Measurements from ENCODE around the gene ARHGAP26.

ARHGAP26 gene

GRCh38 chr5:143228597-143229293, 458.6 kb downstream of the ARHGAP26 start:
- H3K4me3 ChIP-seq (replicated peaks; ENCODE audit: low read depth, low read length) = no peak overlapping the region
- no peak for DNase-seq (ENCODE audit: low read depth)
- TF ChIP-seq, protein P1, sequence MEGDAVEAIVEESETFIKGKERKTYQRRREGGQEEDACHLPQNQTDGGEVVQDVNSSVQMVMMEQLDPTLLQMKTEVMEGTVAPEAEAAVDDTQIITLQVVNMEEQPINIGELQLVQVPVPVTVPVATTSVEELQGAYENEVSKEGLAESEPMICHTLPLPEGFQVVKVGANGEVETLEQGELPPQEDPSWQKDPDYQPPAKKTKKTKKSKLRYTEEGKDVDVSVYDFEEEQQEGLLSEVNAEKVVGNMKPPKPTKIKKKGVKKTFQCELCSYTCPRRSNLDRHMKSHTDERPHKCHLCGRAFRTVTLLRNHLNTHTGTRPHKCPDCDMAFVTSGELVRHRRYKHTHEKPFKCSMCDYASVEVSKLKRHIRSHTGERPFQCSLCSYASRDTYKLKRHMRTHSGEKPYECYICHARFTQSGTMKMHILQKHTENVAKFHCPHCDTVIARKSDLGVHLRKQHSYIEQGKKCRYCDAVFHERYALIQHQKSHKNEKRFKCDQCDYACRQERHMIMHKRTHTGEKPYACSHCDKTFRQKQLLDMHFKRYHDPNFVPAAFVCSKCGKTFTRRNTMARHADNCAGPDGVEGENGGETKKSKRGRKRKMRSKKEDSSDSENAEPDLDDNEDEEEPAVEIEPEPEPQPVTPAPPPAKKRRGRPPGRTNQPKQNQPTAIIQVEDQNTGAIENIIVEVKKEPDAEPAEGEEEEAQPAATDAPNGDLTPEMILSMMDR (IDR thresholded peaks at IDR 0.05; ENCODE audit: low read length, missing control alignments) = no peak

DNA sequence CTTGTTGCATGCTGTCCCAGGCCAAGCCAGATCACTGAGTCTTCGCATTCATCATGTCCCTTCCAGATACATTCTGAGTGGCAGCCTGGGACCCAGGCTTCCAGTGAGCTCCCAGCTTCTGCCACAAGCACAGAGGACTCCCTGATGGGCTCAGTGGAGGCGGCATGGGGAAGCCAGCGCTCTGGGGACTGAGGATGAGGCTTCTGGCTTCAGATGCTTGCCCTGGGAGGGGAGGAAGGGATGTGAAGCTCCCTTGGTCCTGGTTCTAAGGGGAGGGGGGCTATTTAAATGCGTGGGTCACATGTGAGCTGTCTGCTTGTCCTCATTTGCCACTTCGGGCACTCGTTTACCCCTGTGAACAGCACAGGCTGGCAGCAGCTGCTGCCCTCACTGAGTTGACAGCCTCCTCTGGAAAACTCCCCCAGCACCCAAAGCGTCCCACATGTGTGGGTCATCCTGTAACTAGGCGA, 459.3 kb downstream of the ARHGAP26 start:
- DNase-seq (ENCODE audit: low read depth) = no peak
- H3K4me3 ChIP-seq (replicated peaks; ENCODE audit: low read depth, low read length) = no peak overlapping the region
- TF ChIP-seq, protein P1 (IDR thresholded peaks at IDR 0.05; ENCODE audit: low read length, missing control alignments) = no peak

DNA sequence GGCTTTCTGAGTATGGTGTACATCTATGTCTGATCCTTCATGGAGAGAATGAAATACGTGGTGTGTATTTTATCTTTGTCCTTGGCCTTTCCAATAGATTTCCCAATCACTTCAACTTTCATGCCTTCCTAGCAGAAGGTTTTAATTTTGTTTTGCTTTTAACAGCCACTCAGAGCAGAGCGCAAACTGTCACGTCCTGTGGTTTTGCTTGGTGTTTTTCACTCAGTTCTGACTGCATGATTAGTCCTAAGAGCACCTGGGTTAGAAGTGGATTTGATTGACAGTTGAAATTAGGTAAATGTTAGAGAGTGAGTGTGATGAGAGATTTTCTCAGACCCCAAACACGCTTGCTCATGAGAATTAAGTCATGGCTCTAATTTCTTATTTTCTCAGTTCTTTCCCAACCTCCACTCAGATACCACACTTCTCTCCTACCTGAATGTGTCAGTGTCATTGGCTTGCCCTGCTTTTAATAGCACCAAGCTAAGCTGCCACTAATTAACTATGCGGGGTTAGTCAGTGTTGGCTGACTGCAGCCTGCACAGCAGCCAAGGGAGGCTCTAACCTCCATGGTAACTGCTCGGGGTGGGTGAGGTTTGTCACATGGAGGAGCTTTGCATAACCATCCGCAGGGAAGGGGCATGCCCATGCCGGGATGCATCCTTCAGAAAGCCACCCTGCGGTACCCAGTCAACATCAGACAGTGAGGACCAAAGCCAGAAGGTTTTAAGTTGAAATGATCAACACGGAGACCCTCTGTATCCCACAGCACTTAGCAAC, 459.9 kb downstream of the ARHGAP26 start:
- H3K4me3 ChIP-seq (replicated peaks; ENCODE audit: low read depth, low read length) = no peak overlapping the region
- TF ChIP-seq, protein P1 (IDR thresholded peaks at IDR 0.05; ENCODE audit: low read length, missing control alignments) = no peak
- no peak for DNase-seq (ENCODE audit: low read depth)

DNA sequence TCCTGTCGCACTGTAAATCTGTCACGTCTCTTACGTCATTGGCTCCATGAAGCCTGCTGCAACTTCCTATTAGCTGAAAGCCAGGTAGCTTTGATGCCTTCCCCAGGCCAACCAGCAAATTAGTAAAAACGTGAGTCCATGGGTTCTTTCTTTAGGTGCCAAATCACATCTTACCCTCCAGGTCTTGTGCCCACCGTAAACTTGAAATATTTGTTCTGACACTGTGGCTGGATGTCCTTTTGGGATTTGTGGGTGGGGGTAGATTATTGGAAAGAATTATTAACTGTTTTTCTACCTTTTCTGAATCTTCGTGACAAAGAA, 460.5 kb downstream of the ARHGAP26 start:
- DNase-seq (ENCODE audit: low read depth) = no peak
- no peak overlapping the region for H3K4me3 ChIP-seq (replicated peaks; ENCODE audit: low read depth, low read length)
- TF ChIP-seq, protein P1 (IDR thresholded peaks at IDR 0.05; ENCODE audit: low read length, missing control alignments) = no peak

- DNase-seq (ENCODE audit: low read depth) = no peak
- no peak overlapping the region for H3K4me3 ChIP-seq (replicated peaks; ENCODE audit: low read depth, low read length)
- TF ChIP-seq, protein P1 (IDR thresholded peaks at IDR 0.05; ENCODE audit: low read length, missing control alignments) = no peak
Measured at GRCh38 chr5:143231416-143231815, 461.2 kb downstream of the ARHGAP26 start.

GRCh38 chr5:143231973-143232812, 462.0 kb downstream of the ARHGAP26 start:
- DNase-seq (ENCODE audit: low read depth) = no peak
- no peak overlapping the region for H3K4me3 ChIP-seq (replicated peaks; ENCODE audit: low read depth, low read length)
- TF ChIP-seq, protein P1 (IDR thresholded peaks at IDR 0.05; ENCODE audit: low read length, missing control alignments) = no peak

Measured in fibroblast of pulmonary artery (primary cell).